GM12878 (cell line): ENCODE data around the gene STARD3. TPM values are rescaled to one million over a fixed set of nuclear protein-coding genes. Genes with fewer than 3 reads are reported as not detected.

Experiments
- DPF2 ChIP-seq: fragments of 450-650 bp; IDR thresholded peaks from 2 replicates; pipeline ENCODE4 v1.6.1; 2017; ENCODE audit warnings: mild to moderate bottlenecking
- HDAC2 ChIP-seq: fragments of 200-600 bp; sonication (generic); IDR thresholded peaks from 2 replicates; pipeline ENCODE4 v1.6.1; 2017
- NR2C2 ChIP-seq: IDR thresholded peaks from 2 replicates; pipeline ENCODE4 v1.6.1; 2011; ENCODE audit warnings: borderline replicate concordance, low read depth; ENCODE audit not compliant: control insufficient read depth, insufficient read length
- TARDBP ChIP-seq: IDR thresholded peaks from 2 replicates; pipeline ENCODE4 v1.6.1; 2016; ENCODE audit warnings: borderline replicate concordance
- ZNF687 ChIP-seq: fragments of 450-650 bp; IDR thresholded peaks from 2 replicates; pipeline ENCODE4 v1.6.1; 2017; ENCODE audit warnings: mild to moderate bottlenecking, moderate library complexity
- polyA plus RNA-seq, 11 experiments: library from polyadenylated mRNA; depleted of rRNA in 4 of 11; unstranded in 6 of 11; stranded (reverse) in 5 of 11; fragments of >200 nt; fragmentation: Nextera tagmentation in 4 of 11; fragmentation: Illumina TruSeq in 1 of 11; extraction: Ambion mirVana in 4 of 11; extraction: Trizol in 1 of 11; gene quantifications; 1 replicate in 1 of 11; 2 replicates in 10 of 11; pipeline versions ENCODE4 v1.2.1 to v1.2.3, GENCODE V29; 2011 to 2016; ENCODE audit warnings: inconsistent platforms in 2 of 11, missing spikeins in 2 of 11, low read depth in 1 of 11
- total RNA-seq, 4 experiments: library from RNA; depleted of rRNA in 3 of 4; stranded (reverse); fragments of >200 nt in 3 of 4; fragmentation: Illumina TruSeq in 1 of 4; extraction: Trizol in 1 of 4; gene quantifications; 2 replicates each; pipeline versions ENCODE4 v1.2.1 to v1.2.3, GENCODE V29; 2013 to 2021

STARD3 gene
- total and polyA plus RNA-seq, 10 of the 15 experiments (the other 5 are each of a cell fraction or from before 2014, with no cell fraction given) = 0.08 to 62.7 (median 27.5) TPM

GRCh38 chr17:39667262-39667944 lies 30.5 kb downstream of the STARD3 start (continued):
- TF ChIP-seq ZNF687 (no peak), DPF2 (no peak), TARDBP (no peak), HDAC2 (no peak), NR2C2 (no peak)
- TF ChIP-seq, all 136 proteins: peak for 0
